OCI-LY3 (cell line): ENCODE results near the gene BCL7A.

ENCODE experiments used
- H2AFZ ChIP-seq: fragments of 200-600, 300-600 bp; shearing (Covaris generic); 2 replicates; pipeline ENCODE4 v1.6.0; 2014; ENCODE audit warnings: antibody characterized with exemption, low read depth, low read length
- H3K27ac ChIP-seq: fragments of 200-600, 300-600 bp; sonication (generic); 2 replicates; pipeline ENCODE4 v1.5.1; 2014; ENCODE audit warnings: mild to moderate bottlenecking, low read length, moderate library complexity, mixed read lengths
- H3K27me3 ChIP-seq: fragments of 200-600, 300-600 bp; sonication (generic); 2 replicates; pipeline ENCODE4 v1.6.1; 2014; ENCODE audit warnings: low read depth, low read length, mixed read lengths
- H3K36me3 ChIP-seq: fragments of 200-600, 300-600 bp; sonication (generic); replicated peaks from 2 replicates; pipeline ENCODE3; 2014; ENCODE audit warnings: low read depth, low read length, mixed read lengths
- H3K4me1 ChIP-seq: fragments of 300-600, 200-600 bp; sonication (generic); 2 replicates; pipeline ENCODE4 v1.6.1; 2014; ENCODE audit warnings: low read length, mixed read lengths
- H3K4me2 ChIP-seq: fragments of 200-600, 300-600 bp; sonication (generic); 2 replicates; pipeline ENCODE4 v1.6.1; 2014; ENCODE audit warnings: low read length, mixed read lengths
- H3K4me3 ChIP-seq: fragments of 300-600, 200-600 bp; sonication (generic); 2 replicates; pipeline ENCODE4 v1.5.1; 2014; ENCODE audit warnings: antibody characterized with exemption, mild to moderate bottlenecking, low read length, moderate library complexity
- H3K79me2 ChIP-seq: fragments of 300-600, 200-600 bp; shearing (Covaris generic); 2 replicates; pipeline ENCODE4 v1.6.1; 2014; ENCODE audit warnings: mild to moderate bottlenecking, low read length, mixed read lengths
- H3K9ac ChIP-seq: fragments of 300-600, 200-600 bp; shearing (Covaris generic); 2 replicates; pipeline ENCODE4 v1.6.0; 2014; ENCODE audit warnings: mild to moderate bottlenecking, low read length, moderate library complexity
- H3K9me3 ChIP-seq: fragments of 200-600, 300-600 bp; shearing (Covaris generic); 2 replicates; pipeline ENCODE4 v1.6.1; 2014; ENCODE audit warnings: low read length, mixed read lengths; ENCODE audit not compliant: insufficient read depth
- H4K20me1 ChIP-seq: fragments of 200-600, 300-600 bp; sonication (generic); 2 replicates; pipeline ENCODE4 v1.6.1; 2016; ENCODE audit warnings: low read length, mixed read lengths; ENCODE audit not compliant: insufficient read depth
- EZH2phosphoT487 ChIP-seq: fragments of 200-600 bp; shearing (Covaris generic); IDR thresholded peaks from 2 replicates; pipeline ENCODE4 v1.6.1; 2018; ENCODE audit warnings: antibody characterized with exemption, mixed run types, low read depth
- TF ChIP-seq, protein P1 (sequence below): fragments of 200-600, 300-600 bp; sonication (generic); IDR thresholded peaks from 2 replicates; pipeline ENCODE4 v1.5.1; 2014; ENCODE audit warnings: antibody characterized with exemption, low read length, low read depth

BCL7A gene

GRCh38 chr12:122067548-122067947, 45.9 kb downstream of the BCL7A start:
- Histone ChIP-seq H3K4me2 (peak overlapping the region; percentile 65), H4K20me1 (no peaks in the 10 kb centered on the region), H2AFZ (no peak overlapping the region), H3K27ac (no peak overlapping the region), H3K4me1 (peaks cover 9% of the 10 kb centered on the region), H3K79me2 (no peaks in the 10 kb centered on the region), H3K4me3 (peak overlapping the region; percentile 39), H3K9ac (no peak overlapping the region), H3K36me3 (no peaks in the 10 kb centered on the region), H3K9me3 (no peaks in the 10 kb centered on the region), H3K27me3 (no peaks in the 10 kb centered on the region)
- TF ChIP-seq, protein P1, sequence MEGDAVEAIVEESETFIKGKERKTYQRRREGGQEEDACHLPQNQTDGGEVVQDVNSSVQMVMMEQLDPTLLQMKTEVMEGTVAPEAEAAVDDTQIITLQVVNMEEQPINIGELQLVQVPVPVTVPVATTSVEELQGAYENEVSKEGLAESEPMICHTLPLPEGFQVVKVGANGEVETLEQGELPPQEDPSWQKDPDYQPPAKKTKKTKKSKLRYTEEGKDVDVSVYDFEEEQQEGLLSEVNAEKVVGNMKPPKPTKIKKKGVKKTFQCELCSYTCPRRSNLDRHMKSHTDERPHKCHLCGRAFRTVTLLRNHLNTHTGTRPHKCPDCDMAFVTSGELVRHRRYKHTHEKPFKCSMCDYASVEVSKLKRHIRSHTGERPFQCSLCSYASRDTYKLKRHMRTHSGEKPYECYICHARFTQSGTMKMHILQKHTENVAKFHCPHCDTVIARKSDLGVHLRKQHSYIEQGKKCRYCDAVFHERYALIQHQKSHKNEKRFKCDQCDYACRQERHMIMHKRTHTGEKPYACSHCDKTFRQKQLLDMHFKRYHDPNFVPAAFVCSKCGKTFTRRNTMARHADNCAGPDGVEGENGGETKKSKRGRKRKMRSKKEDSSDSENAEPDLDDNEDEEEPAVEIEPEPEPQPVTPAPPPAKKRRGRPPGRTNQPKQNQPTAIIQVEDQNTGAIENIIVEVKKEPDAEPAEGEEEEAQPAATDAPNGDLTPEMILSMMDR, result no peak
- TF ChIP-seq EZH2phosphoT487, result no peak

DNA sequence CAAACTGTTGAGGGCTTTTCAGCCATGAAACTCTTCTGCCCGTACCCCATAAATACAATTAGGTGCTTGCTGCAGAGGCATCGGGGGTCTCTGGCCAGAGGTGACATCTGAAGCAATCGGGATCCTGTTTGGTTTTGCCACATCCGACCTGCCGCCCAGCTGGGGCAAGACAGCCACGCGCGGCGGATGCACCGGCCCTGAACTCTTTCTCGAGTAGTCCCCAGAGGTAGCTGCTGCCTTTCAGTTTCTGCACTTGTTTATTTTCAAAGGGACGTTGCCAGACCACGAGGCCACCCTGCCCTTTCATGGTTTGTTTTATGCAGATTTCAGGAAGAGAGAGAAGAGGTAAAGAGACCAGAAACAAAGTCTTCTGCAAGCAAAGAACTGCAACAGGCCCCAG, 46.3 kb downstream of the BCL7A start:
- Histone ChIP-seq H3K36me3 (no peaks in the 10 kb centered on the region), H3K4me2 (peak overlapping the region; percentile 65), H3K27ac (no peak overlapping the region), H3K27me3 (no peaks in the 10 kb centered on the region), H3K4me1 (peaks cover 9% of the 10 kb centered on the region), H3K4me3 (peak overlapping the region; percentile 39), H4K20me1 (no peaks in the 10 kb centered on the region), H3K79me2 (no peaks in the 10 kb centered on the region), H2AFZ (no peak overlapping the region), H3K9me3 (no peaks in the 10 kb centered on the region), H3K9ac (no peak overlapping the region)
- no peak for TF ChIP-seq EZH2phosphoT487
- TF ChIP-seq, protein P1, result no peak

GRCh38 chr12:122072031-122072970, 50.6 kb downstream of the BCL7A start:
- TF ChIP-seq, protein P1, result no peak
- TF ChIP-seq EZH2phosphoT487, result no peak
- H3K79me2 ChIP-seq, result no peaks in the 10 kb centered on the region
- H3K9me3 ChIP-seq, result no peaks in the 10 kb centered on the region
- no peaks in the 10 kb centered on the region for H3K27me3 ChIP-seq
- peaks cover 18% of the 10 kb centered on the region for H3K4me1 ChIP-seq
- H4K20me1 ChIP-seq, result no peaks in the 10 kb centered on the region
- no peak overlapping the region for H3K27ac ChIP-seq
- no peak overlapping the region for H3K4me2 ChIP-seq
- no peak overlapping the region for H3K9ac ChIP-seq
- no peaks in the 10 kb centered on the region for H3K36me3 ChIP-seq
- H2AFZ ChIP-seq, result no peak overlapping the region
- H3K4me3 ChIP-seq, result no peak overlapping the region

DNA sequence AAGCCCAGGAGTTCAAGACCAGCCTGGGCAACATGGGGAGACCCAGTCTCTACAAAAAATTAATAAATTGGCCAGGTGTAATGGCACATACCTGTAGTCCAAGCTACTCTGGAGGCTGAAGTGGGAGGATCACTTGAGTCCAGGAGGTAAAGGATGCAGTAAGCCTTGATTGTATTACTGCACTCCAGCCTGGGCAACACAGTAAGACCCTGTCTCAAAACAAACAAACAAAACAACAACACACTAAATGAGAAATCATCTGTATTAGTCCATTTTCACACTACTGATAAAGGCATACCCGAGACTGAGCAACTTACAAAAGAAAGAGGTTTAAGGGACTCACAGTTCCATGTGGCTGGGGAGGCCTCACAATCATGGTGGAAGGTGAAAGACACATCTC, 52.1 kb downstream of the BCL7A start:
- Histone ChIP-seq H3K4me2 (no peak overlapping the region), H3K9me3 (no peaks in the 10 kb centered on the region), H3K9ac (no peak overlapping the region), H3K4me3 (no peak overlapping the region), H2AFZ (no peak overlapping the region), H3K36me3 (no peaks in the 10 kb centered on the region), H3K79me2 (peaks cover 1% of the 10 kb centered on the region; the same call in 1 of the 2 replicates), H3K4me1 (peaks cover 17% of the 10 kb centered on the region), H3K27ac (no peak overlapping the region), H4K20me1 (no peaks in the 10 kb centered on the region), H3K27me3 (no peaks in the 10 kb centered on the region)
- TF ChIP-seq, protein P1, result no peak
- TF ChIP-seq EZH2phosphoT487, result no peak
